GM06990 (cell line): ENCODE results near the gene GTPBP3.

Experiments used
- DNase-seq: peaks from one replicate; pipeline ENCODE4 v3.0.0-alpha.2; 2011; ENCODE audit not compliant: insufficient read length; ENCODE audit errors: extremely low read depth
- H3K27me3 ChIP-seq: replicated peaks from 2 replicates; pipeline ENCODE4 v1.6.0; 2011; ENCODE audit warnings: low read length; ENCODE audit not compliant: control insufficient read depth, insufficient read depth
- H3K36me3 ChIP-seq: 2 replicates; pipeline ENCODE4 v1.5.1; 2011; ENCODE audit warnings: low read length; ENCODE audit not compliant: control insufficient read depth, insufficient read depth
- H3K4me3 ChIP-seq: replicated peaks from 2 replicates; pipeline ENCODE4 v1.5.1; 2011; ENCODE audit warnings: low read depth, mild to moderate bottlenecking, control low read depth, low read length
- TF ChIP-seq, protein P1 (sequence below): IDR thresholded peaks from 2 replicates; pipeline ENCODE4 v1.5.1; 2011; ENCODE audit warnings: low read length, control low read depth, mild to moderate bottlenecking, inconsistent platforms; ENCODE audit not compliant: insufficient read depth, poor library complexity, severe bottlenecking

GTPBP3 gene

DNA sequence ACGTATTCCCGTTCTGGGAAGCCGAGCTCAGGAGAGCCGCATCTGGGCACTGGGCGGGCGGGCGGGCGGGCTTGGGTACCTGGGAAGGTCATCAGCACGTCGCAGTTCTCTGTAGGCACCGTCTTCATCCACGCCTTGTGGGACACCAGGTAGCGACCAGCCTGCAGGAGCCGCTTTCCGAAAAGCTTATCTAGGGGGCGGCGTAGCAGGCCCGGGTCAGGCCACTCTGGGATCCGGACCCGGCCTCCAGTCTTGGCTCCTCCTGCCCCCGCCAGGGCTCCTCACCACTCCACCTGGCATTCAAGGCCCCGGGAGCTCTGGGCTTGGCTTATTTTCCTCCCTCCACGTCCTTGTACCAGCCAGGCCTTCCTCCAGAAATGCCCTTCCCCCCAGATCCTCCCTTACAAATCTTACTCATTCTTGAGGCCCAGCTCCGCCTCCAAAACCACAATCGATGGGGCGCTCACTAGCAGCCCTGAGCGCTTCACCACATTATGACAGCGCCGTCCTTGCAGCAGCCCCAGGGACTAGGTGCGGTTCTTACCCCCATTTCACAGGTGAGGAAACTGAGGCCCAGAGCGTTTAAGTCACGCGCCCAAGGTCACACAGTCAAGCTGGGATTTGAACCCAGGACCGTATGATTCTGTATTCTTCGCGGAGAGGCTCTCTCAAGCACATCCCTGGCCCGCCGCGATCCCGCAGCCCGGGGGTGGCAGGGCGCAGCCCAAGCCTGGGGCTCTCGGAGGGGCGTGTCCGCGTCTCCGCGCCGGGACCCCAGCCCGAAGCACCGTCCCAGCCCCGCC lies 3.5 kb upstream of the GTPBP3 start:
- no peaks in the 10 kb centered on the region; the same call in 1 of the 2 replicates for H3K27me3 ChIP-seq
- peak overlapping the region; percentile 64 for H3K4me3 ChIP-seq
- DNase-seq: peak; percentile 62
- H3K36me3 ChIP-seq: no peaks in the 10 kb centered on the region
- TF ChIP-seq, protein P1, sequence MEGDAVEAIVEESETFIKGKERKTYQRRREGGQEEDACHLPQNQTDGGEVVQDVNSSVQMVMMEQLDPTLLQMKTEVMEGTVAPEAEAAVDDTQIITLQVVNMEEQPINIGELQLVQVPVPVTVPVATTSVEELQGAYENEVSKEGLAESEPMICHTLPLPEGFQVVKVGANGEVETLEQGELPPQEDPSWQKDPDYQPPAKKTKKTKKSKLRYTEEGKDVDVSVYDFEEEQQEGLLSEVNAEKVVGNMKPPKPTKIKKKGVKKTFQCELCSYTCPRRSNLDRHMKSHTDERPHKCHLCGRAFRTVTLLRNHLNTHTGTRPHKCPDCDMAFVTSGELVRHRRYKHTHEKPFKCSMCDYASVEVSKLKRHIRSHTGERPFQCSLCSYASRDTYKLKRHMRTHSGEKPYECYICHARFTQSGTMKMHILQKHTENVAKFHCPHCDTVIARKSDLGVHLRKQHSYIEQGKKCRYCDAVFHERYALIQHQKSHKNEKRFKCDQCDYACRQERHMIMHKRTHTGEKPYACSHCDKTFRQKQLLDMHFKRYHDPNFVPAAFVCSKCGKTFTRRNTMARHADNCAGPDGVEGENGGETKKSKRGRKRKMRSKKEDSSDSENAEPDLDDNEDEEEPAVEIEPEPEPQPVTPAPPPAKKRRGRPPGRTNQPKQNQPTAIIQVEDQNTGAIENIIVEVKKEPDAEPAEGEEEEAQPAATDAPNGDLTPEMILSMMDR: no peak

DNA sequence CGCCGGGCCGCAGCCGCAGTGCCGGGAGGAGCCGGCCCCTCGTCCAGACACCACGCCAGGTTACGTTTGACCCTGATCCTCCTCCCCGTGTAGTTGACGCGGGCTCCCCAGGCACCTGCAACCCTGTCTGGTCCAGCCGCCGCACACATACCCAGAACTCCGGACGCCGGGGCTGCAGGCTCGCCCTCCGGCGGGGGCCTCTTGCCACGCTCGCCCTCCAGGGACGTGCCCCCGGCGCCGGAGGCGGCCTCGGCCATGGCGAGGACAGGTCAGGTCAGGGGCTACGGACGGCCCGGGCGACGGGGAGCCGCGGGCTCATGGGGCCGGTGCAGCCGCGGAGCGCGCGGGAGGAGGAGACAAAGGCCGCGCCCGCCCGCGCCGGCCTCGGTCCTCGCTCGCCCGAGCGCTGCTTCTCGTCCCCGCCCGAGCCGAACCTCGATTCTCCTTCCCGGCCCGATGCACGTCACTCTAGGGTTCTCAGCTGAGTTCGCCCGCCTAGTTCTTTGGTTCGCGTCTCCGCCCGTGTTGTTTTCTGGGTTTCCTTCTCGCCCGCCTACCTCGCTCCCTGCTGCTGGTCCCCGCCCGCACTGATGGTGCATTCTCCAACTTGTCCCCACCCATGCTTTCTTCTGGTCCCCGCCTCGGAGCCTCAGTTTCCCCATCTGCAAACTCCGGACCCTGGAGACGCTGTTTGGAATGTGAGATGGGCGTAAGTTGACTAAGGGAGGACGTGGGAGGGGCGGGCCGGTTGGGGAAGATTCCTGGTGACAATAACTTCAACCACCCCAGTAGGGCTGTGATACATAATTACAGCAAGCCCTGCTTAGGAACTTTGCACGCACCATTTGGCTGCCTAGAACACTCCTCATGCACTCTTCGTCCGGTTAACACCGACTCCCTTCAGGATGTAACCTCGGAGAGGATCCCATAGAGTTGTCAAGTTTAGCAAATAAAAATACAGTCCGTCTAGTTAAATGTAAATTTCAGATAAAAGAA lies 2.6 kb upstream of the GTPBP3 start, which contains the start of gene ANO8:
Gene ANO8 (minus strand): TSS at position 442 of the 996 bp plus-strand sequence. CDS start 185 bp downstream, at position 257.
- Histone ChIP-seq H3K36me3 (no peaks in the 10 kb centered on the region), H3K27me3 (no peaks in the 10 kb centered on the region; the same call in 1 of the 2 replicates), H3K4me3 (peak within 1 kb of the TSS; percentile 64)
- TF ChIP-seq, protein P1: no peak
- DNase-seq: peak; percentile 97

DNA sequence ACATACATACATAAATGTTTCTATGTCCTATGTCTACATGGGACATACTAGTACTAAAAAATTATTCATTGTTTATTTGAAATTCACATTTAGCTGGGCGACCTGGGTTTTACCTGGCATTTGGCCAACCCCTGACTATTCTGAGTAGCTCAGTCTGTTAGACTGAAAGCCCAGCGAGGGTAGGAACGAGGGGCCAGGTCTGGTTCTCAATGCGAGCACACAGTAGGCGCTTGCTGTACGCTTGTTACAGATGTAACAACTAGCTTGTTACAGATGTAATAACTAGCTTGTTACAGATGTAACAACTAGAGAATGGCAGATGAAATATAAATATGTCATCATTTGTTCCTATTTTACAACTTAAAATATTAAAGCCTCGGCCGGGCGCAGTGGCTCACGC lies 1.8 kb upstream of the GTPBP3 start:
- no peak overlapping the region for H3K4me3 ChIP-seq
- TF ChIP-seq, protein P1: no peak
- no peak for DNase-seq
- H3K36me3 ChIP-seq: no peaks in the 10 kb centered on the region
- no peaks in the 10 kb centered on the region for H3K27me3 ChIP-seq

DNA sequence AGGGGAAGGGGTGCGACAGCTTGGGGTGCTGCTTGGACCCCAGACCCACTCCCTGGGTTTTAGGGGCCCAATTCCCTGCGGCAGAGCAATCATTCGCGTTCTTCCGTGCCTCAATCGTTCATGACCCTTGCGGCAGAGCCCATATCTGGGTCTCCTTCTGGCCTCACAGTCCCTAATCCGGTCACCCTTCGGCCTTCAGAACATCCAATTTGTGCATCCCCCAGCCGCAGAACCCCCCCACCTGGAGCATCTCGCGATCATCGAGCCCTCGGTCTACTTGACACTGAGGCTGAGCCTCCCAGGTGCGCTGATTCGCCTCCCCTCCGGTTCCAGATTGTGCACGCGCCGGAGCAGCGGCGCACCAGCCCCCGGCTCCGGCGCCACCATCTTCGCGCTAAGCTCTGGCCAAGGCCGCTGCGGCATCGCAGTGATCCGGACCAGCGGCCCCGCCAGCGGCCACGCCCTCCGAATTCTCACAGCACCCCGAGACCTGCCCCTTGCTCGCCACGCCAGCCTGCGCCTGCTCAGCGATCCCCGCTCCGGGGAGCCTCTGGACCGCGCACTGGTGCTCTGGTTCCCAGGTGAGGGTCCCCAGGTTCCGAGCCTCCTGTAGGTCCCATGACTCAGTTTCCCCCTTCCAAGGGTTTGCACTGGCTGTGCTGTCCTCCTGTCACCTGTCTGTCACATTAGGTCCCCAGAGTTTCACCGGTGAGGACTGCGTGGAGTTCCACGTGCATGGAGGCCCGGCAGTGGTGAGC lies 501 bp downstream of the GTPBP3 start:
- Histone ChIP-seq H3K27me3 (no peaks in the 10 kb centered on the region), H3K4me3 (peak overlapping the region; percentile 92), H3K36me3 (peaks cover 4% of the 10 kb centered on the region)
- TF ChIP-seq, protein P1: no peak
- DNase-seq: peak; percentile 77

DNA sequence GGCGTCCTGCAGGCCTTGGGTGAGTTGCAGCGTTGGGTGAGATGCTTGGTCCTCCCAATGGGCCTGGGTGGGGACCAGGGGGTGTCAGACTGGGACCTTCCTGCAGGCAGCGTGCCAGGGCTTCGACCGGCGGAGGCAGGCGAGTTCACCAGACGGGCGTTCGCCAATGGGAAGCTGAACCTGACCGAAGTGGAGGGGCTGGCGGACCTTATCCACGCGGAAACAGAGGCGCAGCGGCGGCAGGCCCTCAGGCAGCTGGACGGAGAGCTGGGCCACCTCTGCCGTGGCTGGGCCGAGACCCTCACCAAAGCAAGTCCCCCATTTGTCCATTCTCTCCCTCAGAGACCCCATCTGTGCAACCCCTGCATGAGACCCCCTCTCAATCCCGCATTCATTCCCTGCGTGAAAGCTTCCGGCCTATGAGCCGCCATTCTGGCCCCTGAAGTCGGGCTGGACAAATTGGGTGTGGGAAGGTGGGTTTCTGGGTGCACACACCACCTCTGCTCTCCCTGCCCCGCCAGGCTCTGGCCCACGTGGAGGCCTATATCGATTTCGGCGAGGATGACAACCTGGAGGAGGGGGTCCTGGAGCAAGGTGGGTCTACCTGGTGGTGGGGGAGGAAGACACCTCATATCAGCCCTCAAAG lies 1.2 kb downstream of the GTPBP3 start:
- TF ChIP-seq, protein P1: no peak
- no peaks in the 10 kb centered on the region for H3K27me3 ChIP-seq
- DNase-seq: no peak

More for the DNA sequence above, 1.2 kb downstream of the GTPBP3 start:
- Histone ChIP-seq H3K36me3 (peaks cover 4% of the 10 kb centered on the region), H3K4me3 (peak overlapping the region; percentile 92)
